NT2/D1 (cell line): Measurements from ENCODE around the gene MTG2.

Experiments
- DNase-seq: peaks from one replicate; pipeline ENCODE4 v3.0.0-alpha.2; 2011; ENCODE audit warnings: low read depth, low spot score
- H3K27me3 ChIP-seq: 2 replicates; pipeline ENCODE4 v1.6.0; 2011; ENCODE audit warnings: mild to moderate bottlenecking; ENCODE audit not compliant: insufficient read length, insufficient read depth
- H3K36me3 ChIP-seq: 2 replicates; pipeline ENCODE4 v1.6.1; 2011; ENCODE audit warnings: mild to moderate bottlenecking, low read length, mixed read lengths; ENCODE audit not compliant: insufficient read depth, insufficient read length
- H3K4me1 ChIP-seq: 2 replicates; pipeline ENCODE4 v1.5.1; 2011; ENCODE audit not compliant: insufficient read depth, insufficient read length
- H3K4me3 ChIP-seq: 2 replicates; pipeline ENCODE4 v1.5.1; 2011; ENCODE audit warnings: low read depth; ENCODE audit not compliant: insufficient read length
- H3K9ac ChIP-seq: 2 replicates; pipeline ENCODE4 v1.6.0; 2011; ENCODE audit warnings: low read depth; ENCODE audit not compliant: insufficient read length
- H3K9me3 ChIP-seq: 2 replicates; pipeline ENCODE4 v1.5.1; 2011; ENCODE audit warnings: mild to moderate bottlenecking, low read length; ENCODE audit not compliant: insufficient read depth
- SUZ12 ChIP-seq: IDR thresholded peaks from 2 replicates; pipeline ENCODE4 v1.6.1; 2011; ENCODE audit not compliant: insufficient read length, insufficient read depth; ENCODE audit errors: extremely low read depth
- YY1 ChIP-seq: IDR thresholded peaks from 2 replicates; pipeline ENCODE4 v1.6.1; 2011; ENCODE audit not compliant: insufficient read length, insufficient read depth
- ZNF274 ChIP-seq: IDR thresholded peaks from 2 replicates; pipeline ENCODE4 v1.6.1; 2011; ENCODE audit warnings: mild to moderate bottlenecking, low read depth, low read length

MTG2 gene

GRCh38 chr20:62190639-62191411 is 8.0 kb downstream of the MTG2 start:
- Histone ChIP-seq H3K27me3 (no peaks in the 10 kb centered on the region), H3K36me3 (peaks cover 50% of the 10 kb centered on the region), H3K4me3 (no peak overlapping the region), H3K9ac (no peak overlapping the region), H3K4me1 (no peaks in the 10 kb centered on the region), H3K9me3 (no peaks in the 10 kb centered on the region)
- DNase-seq: no peak
- TF ChIP-seq YY1: no peak
- TF ChIP-seq ZNF274: no peak
- no peak for TF ChIP-seq SUZ12

GRCh38 chr20:62191781-62192559 is 9.1 kb downstream of the MTG2 start:
- H3K27me3 ChIP-seq: no peaks in the 10 kb centered on the region
- H3K4me3 ChIP-seq: no peak overlapping the region
- TF ChIP-seq ZNF274 (no peak), SUZ12 (no peak), YY1 (no peak)
- no peak for DNase-seq
- H3K36me3 ChIP-seq: peaks cover 57% of the 10 kb centered on the region
- no peak overlapping the region for H3K9ac ChIP-seq
- H3K4me1 ChIP-seq: no peaks in the 10 kb centered on the region
- H3K9me3 ChIP-seq: no peaks in the 10 kb centered on the region

GRCh38 chr20:62192635-62193034 is 9.8 kb downstream of the MTG2 start:
- H3K4me3 ChIP-seq: no peak overlapping the region
- no peaks in the 10 kb centered on the region for H3K4me1 ChIP-seq
- no peak overlapping the region for H3K9ac ChIP-seq
- H3K9me3 ChIP-seq: no peaks in the 10 kb centered on the region
- peaks cover 60% of the 10 kb centered on the region for H3K36me3 ChIP-seq
- no peaks in the 10 kb centered on the region for H3K27me3 ChIP-seq
- DNase-seq: no peak
- TF ChIP-seq SUZ12 (no peak), YY1 (no peak), ZNF274 (no peak)

- TF ChIP-seq YY1: no peak
- TF ChIP-seq ZNF274: no peak
- TF ChIP-seq SUZ12: no peak
- Histone ChIP-seq H3K27me3 (no peaks in the 10 kb centered on the region), H3K9me3 (no peaks in the 10 kb centered on the region), H3K9ac (no peak overlapping the region), H3K4me3 (no peak overlapping the region), H3K4me1 (no peaks in the 10 kb centered on the region), H3K36me3 (peaks cover 68% of the 10 kb centered on the region)
- DNase-seq: no peak
These were observed 10.5 kb downstream of the MTG2 start for GRCh38 chr20:62193079-62194025.

- Histone ChIP-seq H3K9me3 (no peaks in the 10 kb centered on the region), H3K4me3 (no peak overlapping the region), H3K36me3 (peaks cover 69% of the 10 kb centered on the region), H3K27me3 (no peaks in the 10 kb centered on the region), H3K9ac (no peak overlapping the region), H3K4me1 (no peaks in the 10 kb centered on the region)
- DNase-seq: no peak
- TF ChIP-seq ZNF274: no peak
These were observed 12.2 kb downstream of the MTG2 start for GRCh38 chr20:62195075-62195405.

GRCh38 chr20:62195736-62196135 is 12.9 kb downstream of the MTG2 start:
- H3K4me1 ChIP-seq: no peaks in the 10 kb centered on the region
- DNase-seq: no peak
- no peaks in the 10 kb centered on the region for H3K27me3 ChIP-seq
- no peaks in the 10 kb centered on the region for H3K9me3 ChIP-seq
- TF ChIP-seq ZNF274 (no peak), YY1 (no peak), SUZ12 (no peak)
- no peak overlapping the region for H3K4me3 ChIP-seq
- H3K36me3 ChIP-seq: peaks cover 69% of the 10 kb centered on the region
- H3K9ac ChIP-seq: no peak overlapping the region
